Measurements from ENCODE around the gene IGSF3.

GRCh38 chr1:116686723-116687352 is 19.3 kb upstream of the IGSF3 start:
- no peak for TF ChIP-seq YY1 (IDR thresholded peaks at IDR 0.05; ENCODE audit: insufficient read depth, insufficient read length)
- TF ChIP-seq SUZ12 (IDR thresholded peaks at IDR 0.05; ENCODE audit: extremely low read depth, insufficient read depth, insufficient read length), result no peak
- no peak for TF ChIP-seq ZNF274 (IDR thresholded peaks at IDR 0.05; ENCODE audit: low read depth, low read length)

All from NT2/D1 (cell line).